Activated CD4-positive, alpha-beta T cell treated with anti-CD3 and anti-CD28 coated beads for 24 hours (primary cell): ENCODE measurements around the gene RXRA.

ENCODE experiments used
- DNase-seq, 2 donors: peaks; one replicate each; pipeline ENCODE4 v3.0.0-alpha.2; 2020; ENCODE audit warnings: low read depth in 2 of 2

The RXRA gene

DNA sequence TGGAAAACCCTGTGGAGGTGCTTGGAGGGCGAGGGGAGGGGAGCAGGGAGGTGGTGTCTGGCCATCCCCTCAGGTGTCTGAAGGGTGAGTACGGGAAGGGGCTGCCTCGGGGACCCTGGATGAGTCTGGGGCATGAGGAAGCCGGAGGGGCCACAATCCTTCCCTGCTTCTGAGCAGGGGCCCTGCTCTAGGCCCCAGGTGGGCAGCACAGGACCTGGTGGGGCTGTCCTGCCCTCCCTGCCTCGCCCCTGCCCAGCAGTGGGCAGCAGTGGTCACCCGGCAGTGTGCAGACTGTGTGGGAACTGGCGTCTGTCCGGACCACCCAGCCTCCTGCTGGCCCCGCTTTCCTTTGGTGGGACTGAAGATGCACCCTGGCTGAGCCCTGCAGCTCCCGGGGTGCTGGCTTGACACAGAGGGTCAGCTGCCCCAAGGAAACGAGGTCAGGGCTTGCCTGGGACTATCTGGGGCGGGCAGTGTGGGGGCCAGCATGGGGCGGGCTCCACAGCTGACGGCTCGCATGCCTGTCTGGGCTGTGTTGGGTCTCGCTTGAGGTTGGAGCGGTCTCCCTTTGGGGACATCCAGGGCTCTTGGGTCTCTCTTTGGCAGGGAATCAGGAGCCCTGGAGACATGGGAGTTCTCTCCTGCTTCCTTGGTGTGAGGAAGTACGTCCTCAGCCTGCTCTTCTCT lies 26.1 kb downstream of the RXRA start:
- DNase-seq: no peak

DNA sequence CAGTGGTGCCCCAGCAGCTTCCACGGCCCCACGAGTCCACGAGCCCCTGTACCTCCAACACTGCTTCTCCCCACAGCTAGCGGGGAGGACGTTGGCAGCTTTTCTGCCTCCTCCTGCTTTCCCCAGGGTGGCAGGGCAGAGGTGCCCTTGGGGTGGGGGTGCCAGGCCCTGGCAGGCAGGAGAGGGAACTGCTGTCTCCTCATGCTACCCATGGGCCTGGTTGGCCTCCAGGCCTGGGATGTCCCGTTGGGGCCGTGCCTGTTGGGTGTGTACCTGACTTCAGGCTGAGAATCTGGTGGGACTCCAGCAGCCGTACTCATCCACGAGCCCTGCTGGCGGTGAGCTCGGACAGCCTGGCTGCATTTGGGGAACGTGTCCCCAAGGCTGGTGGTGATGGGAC lies 27.3 kb downstream of the RXRA start:
- no peak for DNase-seq

DNA sequence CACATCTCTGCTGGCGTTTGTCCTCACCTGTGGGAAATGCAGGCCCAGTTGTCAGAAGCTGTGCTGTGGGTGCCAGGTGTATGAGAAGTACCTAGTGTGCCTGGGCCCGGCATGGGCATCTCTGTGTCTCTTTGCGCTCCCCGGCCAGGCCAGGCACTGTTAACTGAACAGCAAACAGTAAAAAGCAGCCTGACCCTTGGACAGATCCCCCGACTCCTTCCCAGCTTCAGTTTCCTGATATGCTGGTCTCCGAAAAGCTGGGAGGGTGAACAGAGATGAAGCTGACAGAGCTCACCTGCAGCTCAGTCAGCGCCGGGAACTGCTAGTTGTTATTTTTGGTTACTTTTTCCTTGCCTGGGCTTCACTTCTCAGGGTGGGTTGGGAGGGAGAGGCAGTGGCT lies 28.9 kb downstream of the RXRA start:
- DNase-seq: no peak

DNA sequence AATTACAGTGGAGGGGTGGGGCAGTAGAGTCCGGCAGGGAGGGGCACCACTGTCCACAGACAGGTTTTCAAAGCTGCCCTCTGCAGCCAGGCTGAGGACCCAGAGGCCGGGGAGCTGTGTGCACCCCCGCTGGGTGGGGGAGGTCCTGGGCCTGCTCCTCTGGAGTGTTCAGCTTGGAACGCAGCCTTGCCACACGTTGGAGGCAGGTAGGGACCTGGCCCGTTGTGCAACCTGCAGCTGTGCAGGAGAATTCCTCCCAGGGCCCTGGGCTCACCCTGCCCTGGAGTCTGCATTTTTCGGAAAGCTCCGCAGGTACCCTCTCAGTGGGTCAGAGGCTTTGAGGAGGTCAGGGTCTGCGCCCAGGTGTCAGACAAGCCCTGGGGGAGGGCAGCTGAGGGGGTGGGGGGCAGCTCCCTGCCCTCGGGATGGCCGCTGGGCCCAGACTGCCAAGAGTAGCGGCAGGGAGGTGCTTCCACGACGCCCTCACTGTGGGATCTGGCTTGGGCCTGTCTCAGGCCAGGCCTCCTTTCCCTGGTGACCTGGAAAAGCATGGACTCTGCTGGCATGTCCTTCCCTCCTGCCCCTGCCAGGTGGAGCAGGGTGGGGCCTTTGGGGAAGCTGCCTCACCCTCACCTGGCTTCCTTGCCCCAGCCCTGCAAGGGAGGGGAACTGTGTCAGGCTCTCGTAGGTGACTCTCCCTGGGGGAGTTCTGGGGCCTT lies 29.5 kb downstream of the RXRA start:
- DNase-seq: no peak

DNA sequence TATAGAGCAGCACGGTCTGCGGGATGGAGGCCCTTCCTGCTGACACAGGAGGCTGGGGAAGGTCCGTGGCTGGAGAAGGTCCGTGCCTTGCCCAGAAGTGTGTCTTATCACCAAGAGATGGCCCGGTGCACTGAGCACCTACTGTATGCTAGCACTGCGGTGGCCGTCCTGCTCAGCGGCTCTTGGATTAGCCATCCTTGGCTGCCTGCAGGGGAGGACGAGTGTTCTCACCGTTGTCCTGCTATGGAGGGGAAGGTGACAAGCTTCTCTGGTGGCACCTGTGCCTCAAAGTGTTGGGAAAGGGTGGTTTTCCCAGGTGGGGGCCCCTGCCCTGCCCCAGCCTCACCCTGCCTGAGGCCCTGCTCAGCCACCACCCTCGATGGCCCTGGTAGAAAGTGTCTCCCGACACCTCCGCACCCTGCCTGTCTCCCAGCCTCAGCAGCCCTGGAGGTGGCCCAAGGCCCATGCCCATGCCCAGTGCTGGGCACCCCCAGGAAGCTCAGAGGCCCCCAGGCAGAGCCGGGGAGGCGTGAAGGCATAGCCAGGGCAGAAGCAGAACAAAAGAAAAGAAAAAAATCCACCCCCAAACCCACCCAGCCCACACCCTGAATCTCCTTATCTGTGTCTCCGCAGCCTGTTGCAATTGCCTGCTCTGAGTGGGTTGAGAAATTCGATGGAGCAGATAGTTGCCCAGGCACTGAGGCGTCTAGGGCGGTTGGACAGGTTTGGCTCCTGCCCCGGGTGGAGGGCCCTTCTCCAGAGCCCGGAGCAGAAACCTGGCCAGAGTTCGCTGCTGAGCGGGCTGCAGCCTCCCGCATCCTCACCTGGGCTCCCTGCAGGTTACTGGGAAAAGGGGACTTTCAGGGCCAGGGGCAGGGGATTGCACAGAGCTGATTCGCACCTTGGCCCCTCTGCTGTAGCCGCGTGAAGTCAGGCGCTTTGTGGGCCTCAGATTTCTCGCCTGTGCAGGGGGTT lies 30.5 kb downstream of the RXRA start:
- no peak for DNase-seq

DNA sequence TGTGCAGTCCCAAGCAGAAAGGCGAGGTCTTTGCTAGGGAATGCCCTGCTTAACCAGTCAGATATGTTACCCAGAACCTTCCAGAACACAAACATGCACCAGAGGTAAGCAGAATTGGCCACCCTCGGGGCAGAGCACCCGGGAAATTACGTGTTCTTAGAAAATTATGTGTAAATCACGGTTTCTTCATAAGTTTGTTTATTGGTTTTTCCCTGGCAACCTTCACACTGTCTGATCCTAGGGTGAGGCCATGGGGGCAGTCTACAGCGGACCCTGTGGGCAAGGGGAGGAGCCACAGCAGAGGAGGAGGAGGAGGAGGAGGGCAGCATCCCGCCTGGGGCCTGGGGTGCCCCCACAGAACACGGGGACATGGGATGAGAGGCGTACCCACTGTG lies 31.4 kb downstream of the RXRA start:
- DNase-seq: no peak

DNA sequence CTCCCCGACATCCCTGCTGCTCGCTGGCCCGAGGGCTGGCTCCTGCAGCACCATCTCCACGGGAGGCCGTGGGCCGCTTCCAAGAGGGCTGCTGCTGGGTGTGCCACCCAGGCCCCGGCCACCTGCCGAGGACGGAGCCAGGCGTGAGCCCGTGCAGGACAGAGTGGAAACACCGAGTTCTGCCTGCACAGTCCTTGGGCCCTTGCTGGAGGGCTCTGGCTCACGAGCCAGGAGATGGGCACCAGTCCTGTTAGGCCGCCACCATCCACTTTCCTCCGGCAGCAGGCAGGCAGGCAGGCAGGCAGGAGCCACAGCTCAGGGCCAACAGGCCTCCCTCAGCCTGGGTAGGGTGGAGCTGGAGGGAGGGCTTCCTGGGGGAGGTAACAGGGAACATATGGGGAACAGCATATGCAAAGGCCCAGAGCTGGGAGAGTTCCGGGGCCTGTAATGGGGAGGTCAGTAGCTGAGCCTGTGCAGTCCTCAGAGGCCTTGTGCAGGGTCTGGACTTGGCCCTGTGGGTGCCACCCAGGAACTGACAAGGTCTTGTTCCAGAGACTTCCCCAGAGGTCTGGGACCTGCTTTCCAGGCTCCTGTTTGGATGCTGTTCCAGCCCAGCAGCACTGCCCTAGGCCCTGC lies 31.9 kb downstream of the RXRA start:
- DNase-seq: no peak

DNA sequence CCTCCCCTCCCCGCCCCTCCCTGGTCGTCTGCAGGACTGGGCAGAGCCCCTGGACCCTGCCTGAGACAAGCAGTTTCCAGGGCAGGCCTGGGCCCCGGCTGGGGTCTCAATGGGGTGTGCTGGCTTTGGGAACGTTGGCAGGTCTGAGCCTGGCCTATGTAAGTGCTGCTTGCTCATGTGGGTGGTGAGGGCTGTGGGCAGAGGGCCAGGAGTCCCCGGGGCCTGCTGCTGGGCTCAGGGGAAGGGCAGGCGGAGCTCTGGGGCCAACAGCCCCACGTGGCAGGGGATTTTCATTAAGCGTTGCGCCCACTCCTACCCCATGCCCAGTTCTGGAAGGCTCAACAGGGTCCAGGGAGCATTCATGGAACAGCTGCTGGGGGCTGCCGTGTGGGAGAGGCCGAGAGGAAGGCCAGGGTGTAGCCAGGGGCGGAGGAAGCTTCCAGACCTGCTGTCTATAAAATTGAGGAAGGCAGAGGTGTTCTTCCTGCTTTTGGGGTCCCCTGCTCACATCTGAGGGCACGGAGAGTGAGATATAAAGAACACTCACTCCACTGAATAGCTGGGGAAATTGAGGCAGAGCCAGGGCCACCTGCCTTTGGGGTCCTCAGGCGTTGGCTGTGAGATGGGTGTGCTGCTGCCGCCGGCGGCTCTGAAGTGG lies 32.5 kb downstream of the RXRA start:
- no peak for DNase-seq

DNA sequence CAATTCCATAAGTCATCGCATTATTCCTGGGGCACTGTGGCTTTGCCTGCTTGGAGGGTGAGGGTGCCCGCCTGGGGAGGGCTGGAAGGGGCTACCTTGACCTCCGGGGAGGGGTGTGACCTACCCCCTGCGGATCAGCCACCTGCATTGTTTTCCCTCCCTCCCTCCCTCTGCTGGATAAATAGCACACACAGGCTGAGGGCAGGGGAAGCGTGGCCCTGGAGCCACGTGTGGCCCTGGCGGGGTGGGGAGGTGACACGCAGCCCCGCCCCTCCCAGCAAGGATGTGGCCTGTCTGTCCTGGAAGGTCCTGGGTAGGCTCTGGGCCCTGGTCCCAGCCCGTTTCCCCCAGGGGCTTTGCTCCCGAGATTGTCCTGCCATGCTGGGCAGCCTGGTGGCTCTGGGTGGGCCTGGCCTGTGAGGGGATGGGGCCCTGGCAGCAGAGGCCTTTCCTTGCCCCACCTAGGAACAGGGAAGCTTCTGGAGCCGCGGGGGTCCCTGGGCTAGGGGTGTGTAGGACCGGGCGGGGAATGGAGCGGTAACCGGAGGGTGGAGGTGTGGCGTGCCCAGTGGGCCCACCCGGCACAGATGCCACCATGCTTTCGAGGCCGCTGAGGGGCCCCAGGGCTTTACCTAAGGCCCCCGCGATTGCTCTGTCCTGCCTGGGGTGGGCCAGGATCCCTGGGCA lies 33.4 kb downstream of the RXRA start:
- DNase-seq: no peak

DNA sequence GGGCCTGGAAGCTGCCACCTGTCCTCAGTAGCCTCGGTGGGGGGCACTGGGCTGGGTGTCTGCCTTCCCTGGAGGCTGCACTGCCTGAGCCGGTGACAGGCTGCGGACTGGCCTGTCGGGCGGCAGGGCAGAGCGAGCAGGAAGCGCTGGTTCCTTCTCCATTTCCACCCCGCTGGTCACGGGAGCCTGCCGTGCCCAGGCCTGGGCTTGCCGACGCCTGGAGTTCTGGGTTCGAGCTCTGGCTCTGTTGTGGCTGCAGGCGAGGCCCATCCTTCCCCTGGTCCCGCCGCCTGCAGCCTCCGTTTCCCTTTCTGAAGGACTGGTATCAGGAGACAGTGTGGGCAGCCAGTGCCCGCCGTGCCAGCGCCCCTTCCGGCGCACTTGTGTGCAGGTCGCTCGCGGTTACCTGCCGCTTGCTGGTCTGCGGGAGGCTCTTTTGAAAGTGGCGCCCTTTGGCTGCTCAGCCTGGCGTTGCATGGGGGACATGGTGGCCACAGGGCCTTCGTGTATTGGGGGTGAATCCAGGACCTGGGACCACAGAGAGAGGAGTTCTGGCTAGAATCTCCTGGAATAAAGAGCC lies 34.0 kb downstream of the RXRA start:
- DNase-seq: no peak

DNA sequence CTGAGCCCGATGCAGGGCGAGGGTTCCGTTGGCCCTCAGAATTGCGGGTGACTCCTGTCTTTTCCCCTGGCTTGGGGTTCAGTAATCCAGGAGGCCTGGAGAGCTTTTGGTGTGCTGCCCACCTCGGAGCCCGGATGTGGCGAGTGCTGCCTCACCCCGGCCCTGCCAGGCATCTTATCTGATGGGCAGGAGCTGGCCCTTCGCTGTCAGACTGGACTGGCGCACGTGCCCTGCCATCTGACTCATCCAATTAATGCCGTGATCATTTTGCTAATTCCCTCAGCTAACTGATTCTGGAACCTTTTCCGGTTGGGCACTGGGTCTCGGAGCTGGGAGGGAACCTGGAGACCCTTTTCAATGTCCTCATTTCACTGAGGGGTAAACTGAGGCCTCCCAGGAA lies 34.6 kb downstream of the RXRA start:
- DNase-seq: no peak

DNA sequence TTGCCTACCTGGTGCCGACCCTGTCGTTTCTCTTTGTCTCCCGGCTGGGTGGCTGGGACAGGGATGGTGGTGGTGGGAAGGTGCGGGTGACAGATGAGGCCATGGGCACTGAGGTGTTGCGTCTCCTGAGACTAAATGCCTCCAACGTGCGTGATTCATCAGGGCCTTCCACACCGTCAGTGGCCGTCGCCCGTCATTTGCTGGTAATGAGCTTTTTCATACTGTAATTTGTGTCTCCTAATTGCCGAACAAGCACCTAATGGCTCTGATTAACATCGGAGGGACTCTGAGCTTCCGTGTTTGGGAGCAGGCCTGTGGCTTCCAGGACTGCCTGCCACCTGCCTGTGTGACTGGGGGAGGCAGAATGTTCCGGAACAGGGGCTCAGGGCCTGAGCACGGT lies 35.2 kb downstream of the RXRA start:
- DNase-seq: no peak

DNA sequence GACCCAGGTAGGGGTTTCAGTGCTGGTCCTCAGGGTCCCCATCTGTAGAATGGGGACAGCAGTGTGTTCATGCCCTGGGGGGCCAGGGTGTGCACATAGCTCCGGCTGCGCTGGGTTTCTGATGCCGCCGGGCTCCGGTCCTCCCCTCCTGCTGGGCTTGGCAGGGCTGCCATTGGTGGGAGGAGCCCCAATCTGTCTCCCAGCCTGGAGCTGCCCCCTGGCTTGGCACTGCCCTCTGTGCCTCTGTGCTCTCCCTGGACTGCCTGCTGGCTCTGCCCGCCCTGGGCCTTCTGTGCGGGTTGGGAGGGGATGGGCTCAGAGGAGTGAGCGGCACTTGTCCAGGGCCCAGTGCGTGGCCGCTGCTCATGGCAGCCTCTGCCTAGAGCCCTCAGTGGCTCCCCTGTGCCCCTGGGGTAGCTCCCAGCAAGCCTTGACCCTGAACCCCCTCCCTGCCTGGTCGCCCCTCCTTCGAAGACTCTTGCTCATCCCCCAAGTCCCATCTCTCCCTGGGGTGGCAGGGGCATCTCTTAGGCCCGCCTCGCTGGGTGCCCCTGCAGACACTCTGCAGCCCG lies 35.7 kb downstream of the RXRA start:
- DNase-seq: no peak

DNA sequence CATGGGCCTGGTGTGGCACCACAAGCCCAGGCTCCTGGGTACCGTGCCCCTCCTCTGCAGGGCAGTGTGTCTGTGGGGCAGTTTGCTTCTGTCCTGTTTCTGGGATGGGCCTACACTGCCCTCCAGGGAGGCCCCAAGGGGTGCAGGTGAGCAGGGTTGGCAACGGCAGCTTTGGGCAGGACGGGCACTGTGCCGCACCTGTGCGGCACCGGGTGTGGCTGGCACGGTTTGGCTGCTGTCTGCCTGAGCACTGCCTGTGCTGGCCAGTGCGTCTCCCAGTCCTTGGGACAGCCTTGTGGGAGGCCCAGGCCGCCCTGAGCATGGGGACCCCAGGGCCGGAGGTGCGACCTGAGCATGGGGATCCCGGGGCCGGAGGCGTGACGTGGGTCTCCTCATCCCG lies 37.2 kb downstream of the RXRA start:
- DNase-seq: no peak

DNA sequence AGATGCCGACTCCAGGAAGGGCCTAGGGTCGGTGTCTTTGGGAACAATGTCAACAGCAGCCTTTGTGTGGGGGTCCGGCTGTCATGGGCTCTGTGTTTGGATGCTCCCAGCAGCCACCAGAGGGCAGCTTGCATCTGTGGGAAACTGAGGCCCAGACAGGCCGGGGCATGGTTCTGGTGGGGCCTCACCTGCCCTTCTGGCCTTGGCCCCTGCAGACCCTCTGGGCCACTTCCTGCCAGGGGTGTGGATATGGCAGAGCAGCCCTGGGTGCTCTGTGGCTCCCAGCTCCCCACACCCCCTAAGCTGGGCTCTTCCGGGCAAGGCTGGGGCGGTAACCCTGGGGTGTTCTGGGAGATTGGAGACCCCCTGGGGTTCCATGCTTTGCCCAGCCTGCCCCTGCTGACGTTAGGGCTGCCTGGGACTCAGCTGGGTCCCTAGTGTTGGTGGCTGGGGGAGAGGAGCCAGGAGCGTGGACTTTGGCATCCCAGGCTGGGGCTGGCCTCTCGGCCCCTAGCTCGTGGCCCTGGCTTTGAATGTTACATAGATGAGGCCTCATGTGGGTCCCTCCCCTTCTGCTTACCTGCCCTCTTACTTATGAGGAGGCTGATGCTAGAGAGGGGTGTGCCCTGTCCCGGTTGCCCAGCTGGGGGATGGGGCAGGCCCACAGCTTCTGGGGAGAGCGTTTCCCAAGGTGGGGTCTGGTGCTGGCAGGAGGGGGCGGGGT lies 38.3 kb downstream of the RXRA start:
- DNase-seq: no peak

DNA sequence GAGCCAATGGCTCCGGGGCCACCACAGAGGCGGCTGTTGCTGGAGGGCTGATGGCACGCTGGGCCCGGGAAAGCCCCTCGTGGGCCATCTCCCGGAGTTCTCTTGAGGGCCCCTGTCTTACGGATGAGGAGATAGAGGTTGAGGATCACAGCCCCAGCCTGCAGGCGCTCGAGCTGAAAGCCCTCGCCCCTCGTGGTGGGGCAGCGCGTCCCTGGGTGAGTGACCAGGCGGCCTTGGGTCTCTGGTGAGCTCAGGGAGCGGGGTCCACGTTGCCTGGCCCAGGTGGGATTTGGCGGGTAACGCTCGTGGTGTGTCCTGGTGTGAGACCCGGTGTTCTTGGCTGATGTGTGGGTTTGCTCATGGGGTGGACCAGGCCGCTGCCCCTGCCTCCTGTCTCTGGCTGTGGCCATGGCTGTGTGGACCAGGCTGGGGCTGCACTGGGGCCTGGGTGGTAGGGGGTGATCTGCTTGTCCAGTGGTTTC lies 38.9 kb downstream of the RXRA start:
- no peak for DNase-seq

DNA sequence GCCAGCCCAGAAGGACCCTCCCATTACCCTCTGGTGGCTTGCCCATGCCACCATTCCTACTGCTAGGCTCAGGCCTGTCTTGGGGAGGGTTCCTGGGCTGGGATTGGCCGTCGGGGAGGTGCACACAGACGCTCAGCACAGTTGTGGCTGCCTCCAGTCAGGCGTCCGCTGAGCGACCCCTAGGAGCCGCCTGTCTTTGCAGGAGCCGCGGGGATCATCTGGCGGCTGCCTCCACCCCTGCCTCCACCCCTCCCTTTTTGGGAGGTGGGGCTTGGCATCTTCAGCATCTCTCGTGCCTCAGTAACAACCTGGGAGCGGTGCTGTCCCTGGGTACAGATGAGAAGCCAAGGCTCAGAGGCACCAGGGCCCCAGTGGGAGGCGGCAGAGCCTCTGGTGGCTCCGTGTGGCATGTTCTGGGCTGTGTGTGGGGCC lies 39.6 kb downstream of the RXRA start:
- no peak for DNase-seq

DNA sequence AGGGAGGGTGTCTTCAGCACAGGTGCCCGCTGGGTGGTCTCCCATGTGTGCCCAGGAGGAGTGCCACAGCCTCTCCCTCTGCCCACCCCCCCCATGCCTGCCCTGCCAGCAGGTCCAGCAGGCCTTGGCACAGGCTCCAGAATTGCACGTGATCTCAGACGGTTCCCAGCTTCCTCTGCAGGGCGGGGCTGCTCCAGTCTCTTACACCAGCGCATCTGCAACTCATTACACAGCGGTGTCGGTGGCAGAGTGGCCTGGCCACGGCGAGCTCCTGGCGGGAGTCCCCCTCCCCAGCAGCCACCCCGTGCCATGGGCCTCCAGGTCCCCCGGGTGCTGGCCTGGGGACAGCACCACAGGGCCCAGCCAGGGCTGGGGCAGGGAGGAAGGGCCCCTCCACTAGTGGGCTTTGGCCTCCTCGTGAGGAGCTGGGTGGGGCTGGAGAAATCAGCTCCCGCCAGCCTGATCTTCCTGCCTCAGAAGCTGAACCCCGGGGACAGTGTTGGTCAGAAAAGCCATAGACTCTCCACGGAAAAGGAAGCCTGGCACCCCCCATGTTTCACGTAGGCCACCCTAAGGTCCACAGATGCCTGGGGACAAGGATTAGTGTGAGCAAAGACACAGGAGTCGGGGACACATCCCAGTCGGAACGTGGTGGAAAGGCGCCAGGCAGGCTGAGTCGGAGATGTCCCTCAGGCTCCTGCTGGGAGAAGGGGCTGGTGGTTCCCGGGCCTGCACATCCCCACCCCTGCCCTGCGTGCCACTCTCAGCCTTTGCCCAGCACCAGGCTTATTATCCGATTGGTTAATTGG lies 40.2 kb downstream of the RXRA start:
- no peak for DNase-seq
